Upper lobe of left lung (tissue), 4 donors: ENCODE data around the gene PROX1.

ENCODE experiments used
- EP300 ChIP-seq, 4 donors: sonication (generic); formaldehyde crosslinking; IDR thresholded peaks; one replicate each; pipeline ENCODE4 v1.5.1; 2017; ENCODE audit warnings: antibody characterized with exemption in 4 of 4, control low read depth in 2 of 4
- TF ChIP-seq, protein P1 (sequence below), 6 experiments: fragments of 450-650 bp in 4 of 6; fragments of 200-600 bp in 2 of 6; sonication (generic) in 2 of 6; IDR thresholded peaks; one replicate each; pipeline ENCODE4 v1.5.1; 2016 to 2019; ENCODE audit warnings: antibody characterized with exemption in 6 of 6

DNA sequence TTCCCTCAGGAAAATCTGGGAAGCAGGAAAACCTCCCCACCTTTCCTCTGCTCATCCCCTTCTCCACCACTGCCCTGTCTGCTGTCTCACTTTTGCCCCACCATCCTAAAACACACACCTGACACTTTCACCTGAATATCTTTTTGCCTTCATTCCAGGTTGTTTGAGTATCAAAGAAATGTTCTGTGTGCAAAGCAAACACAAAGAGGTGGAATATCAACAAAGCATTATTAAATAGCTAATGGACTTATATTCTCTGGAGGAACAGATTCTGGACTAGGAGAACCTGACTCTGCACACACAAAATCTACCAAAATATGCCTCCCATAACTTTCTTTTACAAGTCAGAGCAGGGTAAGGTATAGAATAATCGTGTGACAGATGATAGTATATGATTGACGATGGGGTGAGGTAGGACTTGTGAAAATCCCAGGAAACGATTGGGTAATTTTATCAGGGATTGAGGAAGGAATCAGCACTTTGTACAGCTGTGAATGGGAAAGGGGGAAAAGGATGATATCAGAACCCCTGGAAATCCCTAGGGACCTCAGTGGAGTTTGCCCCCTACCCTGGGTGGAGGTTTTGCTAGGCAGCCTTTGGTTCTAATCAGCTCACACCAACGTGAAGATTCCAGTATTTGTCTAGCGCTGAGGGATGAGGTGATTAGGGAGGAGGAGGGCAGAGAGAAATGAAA is 87.7 kb downstream of the PROX1 start:
- TF ChIP-seq, protein P1, sequence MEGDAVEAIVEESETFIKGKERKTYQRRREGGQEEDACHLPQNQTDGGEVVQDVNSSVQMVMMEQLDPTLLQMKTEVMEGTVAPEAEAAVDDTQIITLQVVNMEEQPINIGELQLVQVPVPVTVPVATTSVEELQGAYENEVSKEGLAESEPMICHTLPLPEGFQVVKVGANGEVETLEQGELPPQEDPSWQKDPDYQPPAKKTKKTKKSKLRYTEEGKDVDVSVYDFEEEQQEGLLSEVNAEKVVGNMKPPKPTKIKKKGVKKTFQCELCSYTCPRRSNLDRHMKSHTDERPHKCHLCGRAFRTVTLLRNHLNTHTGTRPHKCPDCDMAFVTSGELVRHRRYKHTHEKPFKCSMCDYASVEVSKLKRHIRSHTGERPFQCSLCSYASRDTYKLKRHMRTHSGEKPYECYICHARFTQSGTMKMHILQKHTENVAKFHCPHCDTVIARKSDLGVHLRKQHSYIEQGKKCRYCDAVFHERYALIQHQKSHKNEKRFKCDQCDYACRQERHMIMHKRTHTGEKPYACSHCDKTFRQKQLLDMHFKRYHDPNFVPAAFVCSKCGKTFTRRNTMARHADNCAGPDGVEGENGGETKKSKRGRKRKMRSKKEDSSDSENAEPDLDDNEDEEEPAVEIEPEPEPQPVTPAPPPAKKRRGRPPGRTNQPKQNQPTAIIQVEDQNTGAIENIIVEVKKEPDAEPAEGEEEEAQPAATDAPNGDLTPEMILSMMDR (IDR thresholded peaks at IDR 0.05): no peak
- TF ChIP-seq EP300 (IDR thresholded peaks at IDR 0.05): no peak
